PC-9 (cell line): ENCODE data around the gene FRMD6.

Experiments used
- CTCF ChIP-seq: fragments of 200-600 bp; sonication (generic); conservative IDR thresholded peaks from 2 replicates; pipeline ENCODE4 v1.6.1; 2017; ENCODE audit warnings: mixed run types, antibody characterized with exemption, mild to moderate bottlenecking, moderate library complexity
- EZH2 ChIP-seq: fragments of 200-600 bp; sonication (generic); IDR thresholded peaks from 2 replicates; pipeline ENCODE4 v1.8.0; 2017; ENCODE audit warnings: antibody characterized with exemption, low read depth

GRCh38 chr14:51668870-51669269 lies 17.2 kb downstream of the FRMD6 start:
- TF ChIP-seq CTCF, result no peak
- no peak for TF ChIP-seq EZH2
